IMR-90 (cell line): ENCODE measurements around the gene CFAP97D2. TPM values are rescaled to one million over a fixed set of nuclear protein-coding genes. Genes with fewer than 3 reads are reported as not detected.

Experiments
- ATAC-seq: fragments of 200-7000 bp; cut with Tn5 transposase; 2 replicates; pipeline ENCODE4 v1.9.1; 2020; ENCODE audit warnings: low read depth, mild to moderate bottlenecking, moderate library complexity
- BruUV-seq: library from RNA; stranded (reverse); fragments of 400-500 nt; replicated peaks from 2 replicates; lab custom pipeline; 2021; lab: Mats Ljungman, UMichigan
- CTCF ChIA-PET: fragments of 300-600 bp; formaldehyde crosslinking; extraction: SDS; loops from one replicate; lab custom pipeline; 2021; ENCODE audit warnings: antibody characterized with exemption; lab: Yijun Ruan, JAX
- POLR2A ChIA-PET: fragments of 300-600 bp; sonication (Branson Sonifier 250); formaldehyde crosslinking; loops from one replicate; lab custom pipeline; 2022; ENCODE audit warnings: antibody characterized with exemption; ENCODE audit not compliant: unreplicated experiment; lab: Charles Lee
- DNase-seq: peaks from one replicate; pipeline ENCODE4 v3.0.0; 2013
- H2AFZ ChIP-seq: replicated peaks from 2 replicates; pipeline ENCODE3; 2013; ENCODE audit warnings: low read length, mild to moderate bottlenecking; ENCODE audit not compliant: poor library complexity
- H2AK5ac ChIP-seq: 2 replicates; pipeline ENCODE4 v1.6.1; 2013; ENCODE audit warnings: low read depth, low read length, inconsistent platforms
- H2AK9ac ChIP-seq: replicated peaks from 2 replicates; pipeline ENCODE3; 2013; ENCODE audit warnings: mild to moderate bottlenecking, low read depth, low read length, moderate library complexity; ENCODE audit not compliant: poor library complexity
- H2BK120ac ChIP-seq: 2 replicates; pipeline ENCODE4 v1.6.1; 2013; ENCODE audit warnings: low read depth, low read length, inconsistent platforms
- H2BK15ac ChIP-seq: 3 replicates; pipeline ENCODE4 v1.6.1; 2013; ENCODE audit warnings: low read depth, low read length, inconsistent platforms
- H2BK20ac ChIP-seq: 2 replicates; pipeline ENCODE4 v1.6.1; 2013; ENCODE audit warnings: low read depth, mild to moderate bottlenecking, inconsistent platforms, low read length, moderate library complexity
- H2BK5ac ChIP-seq: 2 replicates; pipeline ENCODE4 v1.6.1; 2013; ENCODE audit warnings: mild to moderate bottlenecking, low read depth, low read length, inconsistent platforms; ENCODE audit not compliant: poor library complexity, severe bottlenecking
- H3K14ac ChIP-seq: replicated peaks from 2 replicates; pipeline ENCODE4 v1.6.1; 2013; ENCODE audit warnings: low read depth, low read length, inconsistent platforms
- H3K18ac ChIP-seq: 2 replicates; pipeline ENCODE4 v1.6.1; 2013; ENCODE audit warnings: low read depth, low read length, control low read depth
- H3K23ac ChIP-seq: 2 replicates; pipeline ENCODE4 v1.6.1; 2013; ENCODE audit warnings: low read depth, low read length, inconsistent platforms
- H3K27ac ChIP-seq: 2 replicates; pipeline ENCODE4 v1.5.1; 2013; ENCODE audit warnings: mild to moderate bottlenecking, control low read depth, low read length; ENCODE audit not compliant: insufficient read depth
- H3K27me3 ChIP-seq: 2 replicates; pipeline ENCODE4 v1.6.1; 2013; ENCODE audit warnings: low read length; ENCODE audit not compliant: control insufficient read depth, insufficient read depth
- H3K36me3 ChIP-seq: 2 replicates; pipeline ENCODE4 v1.6.1; 2013; ENCODE audit warnings: low read length, mixed read lengths; ENCODE audit not compliant: control insufficient read depth, insufficient read depth
- H3K4ac ChIP-seq: 2 replicates; pipeline ENCODE4 v1.6.1; 2013; ENCODE audit warnings: low read depth, low read length, inconsistent platforms
- H3K4me1 ChIP-seq: 2 replicates; pipeline ENCODE4 v1.6.1; 2013; ENCODE audit warnings: low read length, mixed read lengths; ENCODE audit not compliant: control insufficient read depth, insufficient read depth
- H3K4me2 ChIP-seq: 2 replicates; pipeline ENCODE4 v1.6.1; 2013; ENCODE audit warnings: low read depth, mild to moderate bottlenecking, control low read depth, low read length, moderate library complexity
- H3K4me3 ChIP-seq: 2 replicates; pipeline ENCODE4 v1.5.1; 2013; ENCODE audit warnings: low read depth, mild to moderate bottlenecking, control low read depth, low read length, moderate library complexity; ENCODE audit not compliant: insufficient read depth
- H3K56ac ChIP-seq: 2 replicates; pipeline ENCODE4 v1.6.1; 2013; ENCODE audit warnings: low read length, inconsistent platforms; ENCODE audit not compliant: insufficient read depth; ENCODE audit errors: extremely low read depth
- H3K79me1 ChIP-seq, 2 experiments: 2 replicates each; pipeline ENCODE4 v1.6.1; 2013; ENCODE audit warnings: low read length in 2 of 2, inconsistent platforms in 1 of 2, low read depth in 1 of 2
- H3K9ac ChIP-seq: 2 replicates; pipeline ENCODE4 v1.6.1; 2013; ENCODE audit warnings: low read depth, low read length, control low read depth
- H3K9me1 ChIP-seq: 2 replicates; pipeline ENCODE4 v1.6.1; 2013; ENCODE audit warnings: low read length, inconsistent platforms; ENCODE audit not compliant: insufficient read depth
- H3K9me3 ChIP-seq: 2 replicates; pipeline ENCODE4 v1.6.1; 2013; ENCODE audit warnings: low read length; ENCODE audit not compliant: control insufficient read depth, insufficient read depth
- H4K20me1 ChIP-seq: 2 replicates; pipeline ENCODE4 v1.6.1; 2013; ENCODE audit warnings: low read length, inconsistent platforms; ENCODE audit not compliant: insufficient read depth
- H4K5ac ChIP-seq: 2 replicates; pipeline ENCODE4 v1.6.1; 2013; ENCODE audit warnings: mild to moderate bottlenecking, low read depth, low read length, control low read depth
- H4K8ac ChIP-seq, 2 experiments: 2 replicates each; pipeline ENCODE4 v1.6.1; 2013; ENCODE audit warnings: low read depth in 2 of 2, low read length in 2 of 2, control low read depth in 1 of 2, inconsistent platforms in 1 of 2
- H4K91ac ChIP-seq: 2 replicates; pipeline ENCODE4 v1.6.1; 2013; ENCODE audit warnings: low read depth, low read length, inconsistent platforms; ENCODE audit not compliant: insufficient read depth
- BHLHE40 ChIP-seq: fragments of 150-350 bp; IDR thresholded peaks from 2 replicates; pipeline ENCODE4 v1.6.1; 2016; ENCODE audit warnings: mild to moderate bottlenecking, low read depth, low read length
- CEBPB ChIP-seq: IDR thresholded peaks from 2 replicates; pipeline ENCODE4 v1.6.1; 2012; ENCODE audit warnings: low read depth, low read length, improper control_type of control experiment
- CHD1 ChIP-seq: IDR thresholded peaks from 2 replicates; pipeline ENCODE4 v1.6.1; 2012; ENCODE audit warnings: low read depth, low read length, improper control_type of control experiment
- CTCF ChIP-seq: conservative IDR thresholded peaks from 2 replicates; pipeline ENCODE4 v1.5.1; 2012; ENCODE audit warnings: mild to moderate bottlenecking, low read depth, low read length, improper control_type of control experiment
- MAFK ChIP-seq: IDR thresholded peaks from 2 replicates; pipeline ENCODE4 v1.6.1; 2012; ENCODE audit warnings: low read depth, low read length, improper control_type of control experiment
- NFE2L2 ChIP-seq: fragments of 150-350 bp; IDR thresholded peaks from 2 replicates; pipeline ENCODE4 v1.6.1; 2016; ENCODE audit warnings: low read depth, mild to moderate bottlenecking, low read length
- RAD21 ChIP-seq: IDR thresholded peaks from 2 replicates; pipeline ENCODE4 v1.6.1; 2012; ENCODE audit warnings: low read length, improper control_type of control experiment
- RCOR1 ChIP-seq: IDR thresholded peaks from 2 replicates; pipeline ENCODE4 v1.6.1; 2012; ENCODE audit warnings: mild to moderate bottlenecking, low read length, improper control_type of control experiment; ENCODE audit not compliant: insufficient replicate concordance
- RFX5 ChIP-seq: IDR thresholded peaks from 2 replicates; pipeline ENCODE4 v1.8.0; 2012; ENCODE audit warnings: low read depth, mild to moderate bottlenecking, low read length, moderate library complexity
- SMC3 ChIP-seq: fragments of 150-350 bp; IDR thresholded peaks from 2 replicates; pipeline ENCODE4 v1.6.1; 2016; ENCODE audit warnings: low read depth, mild to moderate bottlenecking, antibody characterized with exemption, low read length, moderate library complexity
- USF2 ChIP-seq: fragments of 150-350 bp; IDR thresholded peaks from 2 replicates; pipeline ENCODE4 v1.6.1; 2017; ENCODE audit warnings: mild to moderate bottlenecking, antibody characterized with exemption, low read length, low read depth
- WGBS, 2 experiments: methylation state at CpG; one replicate each; pipeline versions ENCODE4 v1.1.5 to v1.1.7; 2013; ENCODE audit warnings: missing lambda C conversion rate in 2 of 2; ENCODE audit not compliant: insufficient read length in 1 of 2; ENCODE audit errors: extremely low coverage in 2 of 2; 5-methylcytosine and 5-hydroxymethylcytosine counted together
- dilution Hi-C: fragments of 300-500 bp; cut with HindIII; formaldehyde crosslinking; loops from one replicate; pipeline ENCODE4 v1.14.3; 2018; ENCODE audit warnings: low sequenced_read_pairs; ENCODE audit not compliant: unreplicated experiment
- in situ Hi-C: fragments of 300-500 bp; cut with MboI; formaldehyde crosslinking; loops from 3 replicates; pipeline ENCODE4 v1.14.3; 2019; ENCODE audit warnings: low sequenced_read_pairs, inconsistent platforms, mixed read lengths
- intact Hi-C: fragments of 100-400 bp; cut with micrococcal nuclease; formaldehyde crosslinking; loops from 2 replicates; pipeline ENCODE4 v1.10.0; 2022
- polyA plus RNA-seq, 3 experiments: library from polyadenylated mRNA; depleted of rRNA; stranded (reverse); fragments of >200 nt; gene quantifications; 2 replicates each; pipeline ENCODE4 v1.2.3, GENCODE V29; 2012; ENCODE audit warnings: low replicate concordance in 1 of 3
- total RNA-seq: library from RNA; depleted of rRNA; stranded (reverse); fragments of >200 nt; gene quantifications from 2 replicates; pipeline ENCODE4 v1.2.3, GENCODE V29; 2012

The CFAP97D2 gene
- total and polyA plus RNA-seq, 2 of the 4 experiments (the other 2 are of a cell fraction), result not detected

GRCh38 chr13:114145256-114145655, 33.8 kb upstream of the CFAP97D2 start:
- BruUV-seq, result no TSS peak
- intact Hi-C loops, result no loop called here

More at GRCh38 chr13:114145256-114145655, 33.8 kb upstream of the CFAP97D2 start:
- Histone ChIP-seq H3K9me3 (no peaks in the 10 kb centered on the region), H2AK9ac (no peak overlapping the region), H2BK15ac (no peak overlapping the region), H3K27ac (no peak overlapping the region), H3K4ac (no peak overlapping the region), H3K79me1 (0 out of 4 replicates have a peak, but pooled peaks cover 0 to 5% of the 10 kb centered on the region in 2 experiments), H3K9me1 (peaks cover 19% of the 10 kb centered on the region), H3K23ac (no peak overlapping the region; the same call in 1 of the 2 replicates), H2BK120ac (no peak overlapping the region), H4K20me1 (0 out of 2 replicates have a peak, but pooled peaks cover 3% of the 10 kb centered on the region), H3K4me2 (no peak overlapping the region), H2BK20ac (no peak overlapping the region), H2AFZ (peak overlapping the region; percentile 23), H3K4me3 (no peak overlapping the region), H3K36me3 (no peaks in the 10 kb centered on the region), H4K8ac (no peak overlapping the region), H3K9ac (no peak overlapping the region), H3K14ac (no peak overlapping the region), H3K4me1 (peaks cover 8% of the 10 kb centered on the region), H3K56ac (no peak overlapping the region), H2BK5ac (no peak overlapping the region), H3K27me3 (peaks cover 20% of the 10 kb centered on the region; the same call in 1 of the 2 replicates), H3K18ac (no peak overlapping the region), H4K91ac (no peak overlapping the region), H2AK5ac (no peak overlapping the region), H4K5ac (no peak overlapping the region)
- POLR2A ChIA-PET, result no interaction called here
- in situ Hi-C loops (no loop called here), dilution Hi-C loops (no loop called here)
- DNase-seq, result no peak
- CTCF ChIA-PET, result no interaction called here
- no peak for TF ChIP-seq SMC3
- TF ChIP-seq MAFK, result no peak
- no peak for TF ChIP-seq USF2
- TF ChIP-seq RFX5, result no peak
- no peak for TF ChIP-seq RCOR1
- no peak for TF ChIP-seq NFE2L2
- no peak for TF ChIP-seq CHD1
- TF ChIP-seq CEBPB, result no peak
- no peak for TF ChIP-seq CTCF
- TF ChIP-seq RAD21, result no peak
- no peak for TF ChIP-seq BHLHE40
- no peak for ATAC-seq
- WGBS, 2 experiments, result 71% methylated on average over 1 of the region's 3 CpGs; no CpG with 5 or more reads in 1 of the 2 experiments
